ENCODE data around the gene GNPTG.

Gene GNPTG

DNA sequence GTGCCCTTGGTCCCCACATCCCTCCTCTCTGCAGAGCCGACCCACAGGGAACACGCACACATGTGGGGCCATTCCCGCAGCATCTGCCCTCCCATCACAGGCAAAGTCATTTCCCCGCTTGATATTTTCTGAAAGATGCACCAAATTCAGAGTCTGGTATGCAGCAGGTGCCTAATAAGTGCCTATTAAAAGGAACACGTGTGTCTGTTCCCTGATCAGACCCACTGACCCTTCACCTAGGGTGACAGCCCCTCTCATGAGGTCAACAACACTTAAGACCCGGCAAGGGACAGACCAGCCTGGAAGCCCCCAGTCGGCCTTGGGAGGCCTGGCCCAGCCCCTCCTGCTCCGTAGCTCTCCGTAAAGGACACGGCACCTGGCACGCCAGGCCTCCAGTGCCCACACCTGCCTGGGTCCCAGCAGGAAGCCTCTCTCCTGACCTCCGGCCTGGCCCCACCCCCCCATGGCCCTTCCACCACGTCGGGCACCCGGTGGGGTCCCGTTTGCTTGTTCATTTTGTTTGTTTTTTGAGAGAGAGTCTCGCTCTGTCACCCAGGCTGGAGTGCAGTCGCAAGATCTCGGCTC is 42.7 kb downstream of the GNPTG start:
- no peak for DNase-seq (ENCODE audit: low spot score)

DNA sequence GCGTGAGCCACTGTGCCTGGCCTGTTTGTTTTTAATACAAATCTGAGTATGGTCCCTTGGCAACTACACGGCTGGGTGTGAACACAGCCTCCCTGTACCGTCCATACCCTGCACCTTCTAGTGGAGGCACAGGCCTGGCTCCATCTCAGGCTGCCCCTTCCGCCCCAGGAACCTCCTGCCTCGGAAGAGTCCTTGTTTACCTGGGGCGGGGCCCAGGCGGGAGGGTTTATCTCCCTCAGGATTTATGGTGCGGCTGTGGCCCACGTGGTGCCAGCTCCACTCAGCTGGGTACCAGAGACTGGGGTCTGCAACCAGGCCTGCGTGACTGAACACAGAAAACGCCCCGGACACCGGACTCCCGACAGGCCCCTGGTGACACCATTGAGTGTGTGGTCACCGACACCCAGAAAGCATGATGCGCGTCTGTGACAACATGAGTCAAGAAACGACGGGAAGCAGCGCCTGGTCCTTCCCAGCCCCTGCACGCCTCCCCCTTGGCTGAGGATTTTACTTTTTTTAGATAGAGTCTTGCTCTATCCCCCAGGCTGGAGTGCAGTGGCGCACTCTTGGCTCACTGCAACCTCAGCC is 43.8 kb downstream of the GNPTG start:
- no peak for DNase-seq (ENCODE audit: low spot score)

DNA sequence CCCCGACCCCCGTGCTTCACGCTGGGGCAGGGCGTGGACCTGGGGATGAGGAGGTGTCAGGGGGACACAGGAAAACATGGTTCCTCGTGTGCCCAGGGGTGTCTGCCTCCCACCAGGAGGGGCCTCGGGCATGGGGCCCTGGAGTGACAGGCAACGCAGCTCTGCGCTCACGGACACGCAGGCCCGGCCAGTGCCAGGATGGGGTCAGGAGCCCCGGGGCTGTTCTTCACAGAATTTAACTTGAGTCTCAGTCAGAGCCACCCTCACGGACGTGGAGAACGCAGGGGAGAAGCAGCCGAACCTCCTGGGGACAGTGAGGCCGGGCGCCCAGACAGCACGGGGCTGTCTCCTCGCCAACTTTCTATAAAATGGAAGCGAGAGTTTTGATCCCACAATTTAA is 46.0 kb downstream of the GNPTG start:
- DNase-seq (ENCODE audit: low spot score) = no peak

DNA sequence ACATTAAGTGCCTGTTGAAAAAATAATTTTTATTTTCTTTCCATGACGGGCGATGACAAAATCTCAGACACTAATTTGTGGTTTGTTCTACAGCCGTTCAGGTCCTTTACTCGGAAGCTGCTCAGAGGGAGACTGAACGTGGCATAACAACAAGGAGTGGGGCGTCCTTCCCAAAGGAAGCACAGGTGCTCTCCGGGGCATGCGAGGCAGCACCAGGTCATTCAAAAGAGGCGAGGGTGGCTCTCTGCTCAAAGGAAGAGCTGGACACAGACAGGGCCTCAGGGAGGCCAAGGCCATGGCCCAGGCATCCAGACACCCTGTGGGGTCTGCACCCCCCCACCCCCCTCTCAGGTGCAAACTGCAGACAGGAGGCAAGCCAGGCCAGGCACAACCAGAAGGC is 46.6 kb downstream of the GNPTG start:
- no peak for DNase-seq (ENCODE audit: low spot score)

DNA sequence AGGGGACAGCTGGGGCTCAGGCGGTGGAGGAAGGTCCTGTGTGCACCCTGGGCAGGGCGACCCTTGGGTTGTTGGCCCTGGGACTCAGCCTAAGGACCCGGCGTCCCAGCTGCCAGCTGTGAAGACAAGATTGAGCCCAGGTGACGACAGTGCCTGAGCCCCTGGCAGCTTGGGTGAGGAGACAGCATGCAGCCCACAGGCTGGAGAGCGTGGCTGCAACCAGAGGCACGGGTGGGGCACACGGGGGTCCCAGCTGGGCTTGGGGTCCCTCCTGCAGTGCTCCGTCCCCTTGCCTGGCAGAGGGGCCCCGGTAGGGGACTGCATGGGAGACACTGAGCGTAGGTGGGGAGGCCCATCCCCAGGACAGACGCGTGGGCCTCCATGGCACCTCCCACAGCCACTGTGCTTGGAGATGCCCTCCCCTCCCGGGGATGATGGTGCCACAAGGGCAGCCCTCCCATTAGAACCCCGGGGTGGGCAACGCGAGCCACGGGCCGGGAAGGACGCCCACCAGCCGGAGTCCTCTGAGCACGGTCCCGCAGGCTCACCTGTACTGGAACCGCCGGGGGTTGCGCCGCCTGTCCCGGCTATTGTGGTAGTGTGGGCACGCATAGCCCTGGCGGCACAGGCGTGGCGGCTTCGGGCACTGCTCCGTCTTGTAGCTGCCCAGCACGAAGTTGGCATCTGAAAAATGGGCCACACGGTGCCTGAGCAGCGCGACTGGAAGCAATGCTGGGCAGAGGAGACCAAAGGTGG is 47.3 kb downstream of the GNPTG start:
- no peak for DNase-seq (ENCODE audit: low spot score)

DNA sequence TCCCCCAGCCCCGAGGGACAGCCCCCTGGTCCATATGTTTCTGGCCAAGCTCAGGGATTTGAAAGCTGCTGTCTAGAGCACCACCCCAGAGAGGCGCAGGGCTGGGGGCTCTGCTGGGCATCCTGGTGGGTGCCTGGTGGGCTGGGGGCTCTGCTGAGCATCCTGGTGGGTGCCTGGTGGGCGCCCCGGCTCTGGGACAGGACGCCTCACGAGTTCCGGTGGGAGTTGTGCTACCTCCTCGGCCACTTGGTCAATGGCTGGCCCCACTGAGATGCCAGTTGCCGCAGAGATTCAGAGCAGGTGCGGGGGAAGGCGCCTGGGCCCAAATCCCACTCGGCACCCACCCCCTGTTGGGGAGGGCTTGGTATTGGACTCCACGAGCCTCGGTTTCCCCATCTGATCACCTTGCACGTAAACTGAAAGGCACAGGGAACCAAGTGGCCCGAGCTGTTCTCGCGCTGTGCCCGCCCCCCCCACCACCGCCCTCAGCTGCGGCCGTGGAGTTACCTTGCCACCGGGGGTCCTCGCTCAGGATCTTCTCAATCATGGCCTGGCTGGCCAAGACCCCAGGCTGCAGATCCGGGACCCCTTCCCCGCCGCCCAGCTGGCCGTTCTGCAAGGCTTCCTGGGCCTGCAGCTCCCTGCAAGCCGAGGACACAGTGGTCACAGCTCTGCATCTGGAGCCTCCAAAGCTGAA is 49.5 kb downstream of the GNPTG start:
- DNase-seq (ENCODE audit: low spot score) = no peak

DNA sequence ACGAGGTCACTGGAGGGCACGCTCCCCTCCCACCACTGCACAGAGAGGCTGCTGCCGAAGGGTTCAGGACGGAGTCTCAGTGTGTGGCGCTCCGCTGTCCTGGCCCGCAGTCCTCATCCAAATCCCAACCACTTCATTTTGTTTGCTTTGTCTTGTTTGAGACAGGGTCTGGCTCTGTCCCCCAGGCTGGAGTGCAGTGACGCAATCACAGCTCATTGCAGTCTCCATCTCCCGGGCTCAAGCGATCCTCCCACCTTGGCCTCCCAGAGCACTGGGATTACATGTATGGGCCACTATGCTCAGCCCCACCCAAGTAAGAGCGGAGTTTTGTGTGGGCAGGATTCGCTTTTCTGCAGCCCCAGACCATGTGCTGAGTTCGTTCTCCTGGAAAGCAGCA is 50.0 kb downstream of the GNPTG start:
- DNase-seq (ENCODE audit: low spot score) = no peak

DNA sequence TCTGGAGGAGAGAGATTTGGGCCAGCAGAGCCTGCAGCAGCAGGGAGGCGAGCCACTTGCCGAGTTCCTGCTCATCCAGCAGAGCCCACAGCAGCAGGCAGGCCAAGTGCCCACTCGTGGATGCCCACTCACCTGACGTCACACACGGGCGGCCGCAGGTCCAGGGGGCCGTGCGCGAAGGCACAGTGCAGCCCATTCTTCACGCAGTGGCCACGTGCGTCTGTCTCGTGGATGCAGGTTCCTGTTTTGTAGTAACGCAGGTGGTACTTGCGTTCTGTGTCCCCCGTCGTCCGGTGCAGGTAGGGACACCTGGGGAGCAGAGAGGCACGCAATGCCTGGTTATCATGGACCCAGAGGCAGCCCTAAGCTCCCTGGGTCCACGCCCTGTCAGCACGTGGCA is 51.3 kb downstream of the GNPTG start:
- DNase-seq (ENCODE audit: low spot score) = no peak

DNA sequence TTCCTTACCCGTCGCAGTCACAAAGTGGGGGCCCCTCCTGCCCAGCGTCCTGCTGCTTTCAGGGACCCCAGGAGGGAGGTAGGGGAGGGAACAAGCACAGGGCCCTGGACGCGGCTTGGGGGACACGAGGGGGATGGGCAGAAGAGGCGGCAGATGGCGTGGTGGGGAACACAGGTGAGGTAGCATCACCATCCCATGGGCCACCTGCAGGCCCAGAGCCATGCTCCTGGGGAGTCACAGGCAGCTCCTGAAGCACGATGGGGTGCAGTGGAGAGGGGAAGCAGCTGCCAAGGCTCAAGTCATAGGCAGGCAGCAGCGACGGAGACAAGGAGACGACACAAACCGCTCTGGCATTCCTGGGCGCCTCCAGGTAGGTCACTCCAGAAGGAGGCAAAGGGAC is 52.0 kb downstream of the GNPTG start:
- no peak for DNase-seq (ENCODE audit: low spot score)

DNA sequence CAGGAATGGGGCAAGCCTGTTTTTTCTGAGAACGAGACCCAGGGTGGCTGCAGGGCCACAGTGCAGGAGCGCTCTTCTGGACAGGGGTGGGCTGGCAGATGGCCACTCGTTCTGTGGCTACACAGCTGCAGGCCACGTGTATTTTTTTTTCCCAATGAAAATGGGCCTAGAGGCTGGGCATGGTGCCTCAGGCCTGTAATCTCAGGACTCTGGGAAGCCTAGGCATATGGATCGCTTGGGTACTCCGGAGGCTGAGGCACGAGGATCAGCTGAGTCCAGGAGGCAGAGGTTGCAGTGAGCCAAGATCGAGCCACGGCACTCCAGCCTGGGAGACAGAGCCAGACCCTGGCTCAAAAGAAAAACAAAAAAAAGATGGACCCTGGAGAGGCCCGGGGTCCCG is 56.0 kb downstream of the GNPTG start:
- DNase-seq (ENCODE audit: low spot score) = peak; percentile 20

DNA sequence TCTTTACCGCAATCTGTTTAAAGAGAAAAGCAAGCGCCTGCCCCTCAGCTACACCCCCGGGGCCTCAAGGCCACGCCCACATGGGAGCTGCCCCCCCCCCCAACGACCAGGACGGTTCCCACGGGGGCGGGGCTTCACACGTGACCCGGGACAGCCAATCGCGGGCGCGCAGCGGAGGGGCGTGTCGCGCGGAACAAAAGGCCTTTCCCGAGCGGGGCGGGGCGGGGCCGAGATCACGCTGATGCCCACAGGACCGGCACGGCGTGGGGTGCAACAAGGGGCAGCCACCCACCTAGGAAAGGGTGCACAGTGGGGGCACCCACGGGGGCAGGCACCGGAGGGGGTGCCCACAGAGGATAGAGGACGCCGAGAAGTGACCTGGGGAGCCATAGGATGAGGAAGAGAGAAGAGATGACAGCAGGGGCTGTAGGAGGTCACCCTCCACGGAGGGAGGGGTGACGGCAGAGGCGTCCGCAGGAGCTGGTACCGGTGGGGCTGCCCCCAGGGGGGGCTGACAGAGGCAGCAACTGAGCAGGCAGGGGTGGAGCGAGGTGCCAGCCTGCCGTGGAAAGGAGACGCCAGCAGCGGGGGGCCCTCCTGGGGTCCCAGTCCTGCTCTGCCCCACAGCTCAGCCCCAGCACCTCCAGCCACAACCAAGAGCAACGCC is 56.6 kb downstream of the GNPTG start:
- peak; percentile 88 for DNase-seq (ENCODE audit: low spot score)

DNA sequence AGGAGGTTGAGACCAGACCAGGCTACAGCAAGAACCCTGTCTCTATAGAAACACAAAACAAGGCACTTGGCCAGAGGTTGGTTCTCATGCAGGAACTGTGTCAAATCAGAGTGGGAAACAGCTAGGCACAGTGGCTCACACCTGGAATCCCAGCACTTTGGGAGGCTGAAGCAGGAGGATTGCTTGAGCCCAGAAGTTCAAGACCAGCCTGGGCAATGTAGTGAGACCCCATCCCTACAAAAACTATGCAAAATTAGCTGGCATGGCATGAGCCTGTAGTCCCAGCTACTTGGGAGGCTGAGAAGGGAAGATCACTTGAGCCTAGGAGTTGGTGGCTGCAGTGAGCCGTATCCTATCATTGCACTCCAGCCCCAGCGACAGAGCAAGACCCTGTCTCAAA is 61.1 kb downstream of the GNPTG start:
- DNase-seq (ENCODE audit: low spot score) = no peak

Data from globus pallidus (tissue), 1 donor.